IMR-90 (cell line): Measurements from ENCODE around the gene SLC25A44. TPM values are rescaled to one million over a fixed set of nuclear protein-coding genes. Genes with fewer than 3 reads are reported as not detected.
A peak's percentile ranks its signal among the peaks of the same experiment; 100 is the strongest.

Experiments
- ATAC-seq: fragments of 200-7000 bp; cut with Tn5 transposase; 2 replicates; pipeline ENCODE4 v1.9.1; 2020; ENCODE audit warnings: low read depth, mild to moderate bottlenecking, moderate library complexity
- BruUV-seq: library from RNA; stranded (reverse); fragments of 400-500 nt; replicated peaks from 2 replicates; lab custom pipeline; 2021; lab: Mats Ljungman, UMichigan
- CTCF ChIA-PET: fragments of 300-600 bp; formaldehyde crosslinking; extraction: SDS; loops from one replicate; lab custom pipeline; 2021; ENCODE audit warnings: antibody characterized with exemption; lab: Yijun Ruan, JAX
- POLR2A ChIA-PET: fragments of 300-600 bp; sonication (Branson Sonifier 250); formaldehyde crosslinking; loops from one replicate; lab custom pipeline; 2022; ENCODE audit warnings: antibody characterized with exemption; ENCODE audit not compliant: unreplicated experiment; lab: Charles Lee
- DNase-seq: peaks from one replicate; pipeline ENCODE4 v3.0.0; 2013
- H2AFZ ChIP-seq: replicated peaks from 2 replicates; pipeline ENCODE3; 2013; ENCODE audit warnings: low read length, mild to moderate bottlenecking; ENCODE audit not compliant: poor library complexity
- H2AK5ac ChIP-seq: 2 replicates; pipeline ENCODE4 v1.6.1; 2013; ENCODE audit warnings: low read depth, low read length, inconsistent platforms
- H2AK9ac ChIP-seq: replicated peaks from 2 replicates; pipeline ENCODE3; 2013; ENCODE audit warnings: mild to moderate bottlenecking, low read depth, low read length, moderate library complexity; ENCODE audit not compliant: poor library complexity
- H2BK120ac ChIP-seq: 2 replicates; pipeline ENCODE4 v1.6.1; 2013; ENCODE audit warnings: low read depth, low read length, inconsistent platforms
- H2BK15ac ChIP-seq: 3 replicates; pipeline ENCODE4 v1.6.1; 2013; ENCODE audit warnings: low read depth, low read length, inconsistent platforms
- H2BK20ac ChIP-seq: 2 replicates; pipeline ENCODE4 v1.6.1; 2013; ENCODE audit warnings: low read depth, mild to moderate bottlenecking, inconsistent platforms, low read length, moderate library complexity
- H2BK5ac ChIP-seq: 2 replicates; pipeline ENCODE4 v1.6.1; 2013; ENCODE audit warnings: mild to moderate bottlenecking, low read depth, low read length, inconsistent platforms; ENCODE audit not compliant: poor library complexity, severe bottlenecking
- H3K14ac ChIP-seq: replicated peaks from 2 replicates; pipeline ENCODE4 v1.6.1; 2013; ENCODE audit warnings: low read depth, low read length, inconsistent platforms
- H3K18ac ChIP-seq: 2 replicates; pipeline ENCODE4 v1.6.1; 2013; ENCODE audit warnings: low read depth, low read length, control low read depth
- H3K23ac ChIP-seq: 2 replicates; pipeline ENCODE4 v1.6.1; 2013; ENCODE audit warnings: low read depth, low read length, inconsistent platforms
- H3K27ac ChIP-seq: 2 replicates; pipeline ENCODE4 v1.5.1; 2013; ENCODE audit warnings: mild to moderate bottlenecking, control low read depth, low read length; ENCODE audit not compliant: insufficient read depth
- H3K27me3 ChIP-seq: 2 replicates; pipeline ENCODE4 v1.6.1; 2013; ENCODE audit warnings: low read length; ENCODE audit not compliant: control insufficient read depth, insufficient read depth
- H3K36me3 ChIP-seq: 2 replicates; pipeline ENCODE4 v1.6.1; 2013; ENCODE audit warnings: low read length, mixed read lengths; ENCODE audit not compliant: control insufficient read depth, insufficient read depth
- H3K4ac ChIP-seq: 2 replicates; pipeline ENCODE4 v1.6.1; 2013; ENCODE audit warnings: low read depth, low read length, inconsistent platforms
- H3K4me1 ChIP-seq: 2 replicates; pipeline ENCODE4 v1.6.1; 2013; ENCODE audit warnings: low read length, mixed read lengths; ENCODE audit not compliant: control insufficient read depth, insufficient read depth
- H3K4me2 ChIP-seq: 2 replicates; pipeline ENCODE4 v1.6.1; 2013; ENCODE audit warnings: low read depth, mild to moderate bottlenecking, control low read depth, low read length, moderate library complexity
- H3K4me3 ChIP-seq: 2 replicates; pipeline ENCODE4 v1.5.1; 2013; ENCODE audit warnings: low read depth, mild to moderate bottlenecking, control low read depth, low read length, moderate library complexity; ENCODE audit not compliant: insufficient read depth
- H3K56ac ChIP-seq: 2 replicates; pipeline ENCODE4 v1.6.1; 2013; ENCODE audit warnings: low read length, inconsistent platforms; ENCODE audit not compliant: insufficient read depth; ENCODE audit errors: extremely low read depth
- H3K79me1 ChIP-seq, 2 experiments: 2 replicates each; pipeline ENCODE4 v1.6.1; 2013; ENCODE audit warnings: low read length in 2 of 2, inconsistent platforms in 1 of 2, low read depth in 1 of 2
- H3K9ac ChIP-seq: 2 replicates; pipeline ENCODE4 v1.6.1; 2013; ENCODE audit warnings: low read depth, low read length, control low read depth
- H3K9me1 ChIP-seq: 2 replicates; pipeline ENCODE4 v1.6.1; 2013; ENCODE audit warnings: low read length, inconsistent platforms; ENCODE audit not compliant: insufficient read depth
- H3K9me3 ChIP-seq: 2 replicates; pipeline ENCODE4 v1.6.1; 2013; ENCODE audit warnings: low read length; ENCODE audit not compliant: control insufficient read depth, insufficient read depth
- H4K20me1 ChIP-seq: 2 replicates; pipeline ENCODE4 v1.6.1; 2013; ENCODE audit warnings: low read length, inconsistent platforms; ENCODE audit not compliant: insufficient read depth
- H4K5ac ChIP-seq: 2 replicates; pipeline ENCODE4 v1.6.1; 2013; ENCODE audit warnings: mild to moderate bottlenecking, low read depth, low read length, control low read depth
- H4K8ac ChIP-seq, 2 experiments: 2 replicates each; pipeline ENCODE4 v1.6.1; 2013; ENCODE audit warnings: low read depth in 2 of 2, low read length in 2 of 2, control low read depth in 1 of 2, inconsistent platforms in 1 of 2
- H4K91ac ChIP-seq: 2 replicates; pipeline ENCODE4 v1.6.1; 2013; ENCODE audit warnings: low read depth, low read length, inconsistent platforms; ENCODE audit not compliant: insufficient read depth
- BHLHE40 ChIP-seq: fragments of 150-350 bp; IDR thresholded peaks from 2 replicates; pipeline ENCODE4 v1.6.1; 2016; ENCODE audit warnings: mild to moderate bottlenecking, low read depth, low read length
- CEBPB ChIP-seq: IDR thresholded peaks from 2 replicates; pipeline ENCODE4 v1.6.1; 2012; ENCODE audit warnings: low read depth, low read length, improper control_type of control experiment
- CHD1 ChIP-seq: IDR thresholded peaks from 2 replicates; pipeline ENCODE4 v1.6.1; 2012; ENCODE audit warnings: low read depth, low read length, improper control_type of control experiment
- ELK1 ChIP-seq: fragments of 150-350 bp; IDR thresholded peaks from 2 replicates; pipeline ENCODE4 v1.6.1; 2016; ENCODE audit warnings: low read depth, mild to moderate bottlenecking, low read length, moderate library complexity, borderline replicate concordance
- FOS ChIP-seq: fragments of 150-350 bp; IDR thresholded peaks from 2 replicates; pipeline ENCODE4 v1.6.1; 2016; ENCODE audit warnings: low read depth, low read length
- MAFK ChIP-seq: IDR thresholded peaks from 2 replicates; pipeline ENCODE4 v1.6.1; 2012; ENCODE audit warnings: low read depth, low read length, improper control_type of control experiment
- MAZ ChIP-seq: IDR thresholded peaks from 2 replicates; pipeline ENCODE4 v1.6.1; 2012; ENCODE audit warnings: low read depth, mild to moderate bottlenecking, low read length, improper control_type of control experiment, moderate library complexity, borderline replicate concordance
- MXI1 ChIP-seq: IDR thresholded peaks from 2 replicates; pipeline ENCODE4 v1.6.1; 2012; ENCODE audit warnings: low read depth, mild to moderate bottlenecking, low read length, moderate library complexity, borderline replicate concordance
- NFE2L2 ChIP-seq: fragments of 150-350 bp; IDR thresholded peaks from 2 replicates; pipeline ENCODE4 v1.6.1; 2016; ENCODE audit warnings: low read depth, mild to moderate bottlenecking, low read length
- POLR2A ChIP-seq: IDR thresholded peaks from 2 replicates; pipeline ENCODE4 v1.6.1; 2012; ENCODE audit warnings: mild to moderate bottlenecking, low read depth, low read length
- RAD21 ChIP-seq: IDR thresholded peaks from 2 replicates; pipeline ENCODE4 v1.6.1; 2012; ENCODE audit warnings: low read length, improper control_type of control experiment
- RCOR1 ChIP-seq: IDR thresholded peaks from 2 replicates; pipeline ENCODE4 v1.6.1; 2012; ENCODE audit warnings: mild to moderate bottlenecking, low read length, improper control_type of control experiment; ENCODE audit not compliant: insufficient replicate concordance
- RFX5 ChIP-seq: IDR thresholded peaks from 2 replicates; pipeline ENCODE4 v1.8.0; 2012; ENCODE audit warnings: low read depth, mild to moderate bottlenecking, low read length, moderate library complexity
- SMC3 ChIP-seq: fragments of 150-350 bp; IDR thresholded peaks from 2 replicates; pipeline ENCODE4 v1.6.1; 2016; ENCODE audit warnings: low read depth, mild to moderate bottlenecking, antibody characterized with exemption, low read length, moderate library complexity
- USF2 ChIP-seq: fragments of 150-350 bp; IDR thresholded peaks from 2 replicates; pipeline ENCODE4 v1.6.1; 2017; ENCODE audit warnings: mild to moderate bottlenecking, antibody characterized with exemption, low read length, low read depth
- WGBS, 2 experiments: methylation state at CpG; one replicate each; pipeline versions ENCODE4 v1.1.5 to v1.1.7; 2013; ENCODE audit warnings: missing lambda C conversion rate in 2 of 2; ENCODE audit not compliant: insufficient read length in 1 of 2; ENCODE audit errors: extremely low coverage in 2 of 2; 5-methylcytosine and 5-hydroxymethylcytosine counted together
- dilution Hi-C: fragments of 300-500 bp; cut with HindIII; formaldehyde crosslinking; loops from one replicate; pipeline ENCODE4 v1.14.3; 2018; ENCODE audit warnings: low sequenced_read_pairs; ENCODE audit not compliant: unreplicated experiment
- in situ Hi-C: fragments of 300-500 bp; cut with MboI; formaldehyde crosslinking; loops from 3 replicates; pipeline ENCODE4 v1.14.3; 2019; ENCODE audit warnings: low sequenced_read_pairs, inconsistent platforms, mixed read lengths
- intact Hi-C: fragments of 100-400 bp; cut with micrococcal nuclease; formaldehyde crosslinking; loops from 2 replicates; pipeline ENCODE4 v1.10.0; 2022
- polyA plus RNA-seq, 3 experiments: library from polyadenylated mRNA; depleted of rRNA; stranded (reverse); fragments of >200 nt; gene quantifications; 2 replicates each; pipeline ENCODE4 v1.2.3, GENCODE V29; 2012; ENCODE audit warnings: low replicate concordance in 1 of 3
- total RNA-seq: library from RNA; depleted of rRNA; stranded (reverse); fragments of >200 nt; gene quantifications from 2 replicates; pipeline ENCODE4 v1.2.3, GENCODE V29; 2012
- TF ChIP-seq, protein P1 (sequence below): conservative IDR thresholded peaks from 2 replicates; pipeline ENCODE4 v1.5.1; 2012; ENCODE audit warnings: mild to moderate bottlenecking, low read depth, low read length, improper control_type of control experiment

The SLC25A44 gene
- total and polyA plus RNA-seq, 2 of the 4 experiments (the other 2 are of a cell fraction) = 12.7 to 20.2 TPM

DNA sequence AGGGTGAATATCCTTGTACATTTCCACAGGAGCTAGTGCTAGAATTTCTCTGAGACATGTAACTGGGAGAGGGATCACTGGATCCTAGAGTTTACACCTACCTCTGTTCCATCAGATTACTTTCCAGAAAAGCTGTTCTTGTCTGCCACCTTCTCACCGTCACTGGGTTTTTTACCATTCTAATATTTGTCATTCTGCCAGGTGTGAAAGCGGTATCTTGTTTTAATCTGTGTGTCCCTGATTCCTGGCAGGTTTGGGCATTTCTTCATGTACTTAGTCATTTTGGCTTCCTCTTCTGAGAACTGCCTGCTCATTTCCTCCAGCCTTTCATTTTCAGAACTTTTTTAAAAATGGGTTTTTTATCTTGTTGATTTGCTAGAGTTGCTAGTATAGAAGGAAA, 24.0 kb downstream of the SLC25A44 start:
- no peak overlapping the region for H3K56ac ChIP-seq
- H2AK5ac ChIP-seq = no peak overlapping the region
- H3K14ac ChIP-seq = no peak overlapping the region
- H3K4me1 ChIP-seq = peaks cover 2% of the 10 kb centered on the region; the same call in 1 of the 2 replicates
- dilution Hi-C loops (no loop called here), in situ Hi-C loops (no loop called here), intact Hi-C loops (no loop called here)
- POLR2A ChIA-PET = no interaction called here
- CTCF ChIA-PET = no interaction called here
- H3K18ac ChIP-seq = no peak overlapping the region
- H3K4ac ChIP-seq = no peak overlapping the region
- no TSS peak for BruUV-seq
- H3K23ac ChIP-seq = no peak overlapping the region
- H2BK20ac ChIP-seq = no peak overlapping the region
- H3K36me3 ChIP-seq = peaks cover 8% of the 10 kb centered on the region
- H4K20me1 ChIP-seq = no peaks in the 10 kb centered on the region
- H3K27me3 ChIP-seq = no peaks in the 10 kb centered on the region
- no peak overlapping the region for H4K5ac ChIP-seq
- H3K4me2 ChIP-seq = no peak overlapping the region
- H2BK15ac ChIP-seq = no peak overlapping the region
- peaks cover 19 to 49% of the 10 kb centered on the region in 2 experiments for H3K79me1 ChIP-seq
- no peak overlapping the region for H2BK120ac ChIP-seq
- H3K9ac ChIP-seq = no peak overlapping the region
- H3K27ac ChIP-seq = no peak overlapping the region
- no peak for ATAC-seq
- H2BK5ac ChIP-seq = no peak overlapping the region
- H2AK9ac ChIP-seq = no peak overlapping the region
- no peak overlapping the region for H2AFZ ChIP-seq
- TF ChIP-seq CEBPB = no peak
- no peak for TF ChIP-seq FOS
- TF ChIP-seq SMC3 = no peak
- no peak for TF ChIP-seq MXI1
- TF ChIP-seq POLR2A = no peak
- no peak for TF ChIP-seq RAD21
- TF ChIP-seq ELK1 = no peak
- TF ChIP-seq MAZ = no peak
- TF ChIP-seq MAFK = no peak
- TF ChIP-seq BHLHE40 = no peak
- TF ChIP-seq, protein P1, sequence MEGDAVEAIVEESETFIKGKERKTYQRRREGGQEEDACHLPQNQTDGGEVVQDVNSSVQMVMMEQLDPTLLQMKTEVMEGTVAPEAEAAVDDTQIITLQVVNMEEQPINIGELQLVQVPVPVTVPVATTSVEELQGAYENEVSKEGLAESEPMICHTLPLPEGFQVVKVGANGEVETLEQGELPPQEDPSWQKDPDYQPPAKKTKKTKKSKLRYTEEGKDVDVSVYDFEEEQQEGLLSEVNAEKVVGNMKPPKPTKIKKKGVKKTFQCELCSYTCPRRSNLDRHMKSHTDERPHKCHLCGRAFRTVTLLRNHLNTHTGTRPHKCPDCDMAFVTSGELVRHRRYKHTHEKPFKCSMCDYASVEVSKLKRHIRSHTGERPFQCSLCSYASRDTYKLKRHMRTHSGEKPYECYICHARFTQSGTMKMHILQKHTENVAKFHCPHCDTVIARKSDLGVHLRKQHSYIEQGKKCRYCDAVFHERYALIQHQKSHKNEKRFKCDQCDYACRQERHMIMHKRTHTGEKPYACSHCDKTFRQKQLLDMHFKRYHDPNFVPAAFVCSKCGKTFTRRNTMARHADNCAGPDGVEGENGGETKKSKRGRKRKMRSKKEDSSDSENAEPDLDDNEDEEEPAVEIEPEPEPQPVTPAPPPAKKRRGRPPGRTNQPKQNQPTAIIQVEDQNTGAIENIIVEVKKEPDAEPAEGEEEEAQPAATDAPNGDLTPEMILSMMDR = no peak
- no peak for TF ChIP-seq RCOR1
- TF ChIP-seq USF2 = no peak
- no peak for TF ChIP-seq CHD1
- no peak for TF ChIP-seq NFE2L2
- TF ChIP-seq RFX5 = no peak
- no peak overlapping the region for H4K91ac ChIP-seq
- peak; percentile 30 for DNase-seq
- H3K9me3 ChIP-seq = no peaks in the 10 kb centered on the region
- H3K4me3 ChIP-seq = no peak overlapping the region
- no CpG with 5 or more reads among the region's 2 CpGs for WGBS, 2 experiments
- H4K8ac ChIP-seq = no peak overlapping the region
- peaks cover 5% of the 10 kb centered on the region; the same call in 1 of the 2 replicates for H3K9me1 ChIP-seq
